Measurements from ENCODE around the gene TRPV3.

DNA sequence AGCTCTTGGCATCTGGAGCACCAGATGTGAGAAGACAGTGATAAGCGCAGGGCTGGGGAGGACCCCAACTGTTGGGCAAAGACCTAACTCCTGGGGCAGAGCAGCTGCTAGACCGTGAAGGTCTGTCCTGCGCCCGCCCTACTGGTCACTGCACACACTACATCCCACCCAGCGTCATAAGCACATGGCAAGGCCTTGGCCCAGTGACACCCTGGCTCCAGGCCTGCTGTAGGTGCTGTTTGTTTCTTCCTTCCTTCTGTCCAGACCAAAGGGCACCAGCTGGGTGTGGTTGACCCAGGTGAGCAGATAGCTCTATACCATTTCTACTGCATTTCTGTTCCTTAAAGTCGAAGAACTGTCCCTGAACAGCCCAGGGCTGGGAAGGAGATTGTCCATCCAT is 6.4 kb downstream of the TRPV3 start:
- TF ChIP-seq, protein P1, sequence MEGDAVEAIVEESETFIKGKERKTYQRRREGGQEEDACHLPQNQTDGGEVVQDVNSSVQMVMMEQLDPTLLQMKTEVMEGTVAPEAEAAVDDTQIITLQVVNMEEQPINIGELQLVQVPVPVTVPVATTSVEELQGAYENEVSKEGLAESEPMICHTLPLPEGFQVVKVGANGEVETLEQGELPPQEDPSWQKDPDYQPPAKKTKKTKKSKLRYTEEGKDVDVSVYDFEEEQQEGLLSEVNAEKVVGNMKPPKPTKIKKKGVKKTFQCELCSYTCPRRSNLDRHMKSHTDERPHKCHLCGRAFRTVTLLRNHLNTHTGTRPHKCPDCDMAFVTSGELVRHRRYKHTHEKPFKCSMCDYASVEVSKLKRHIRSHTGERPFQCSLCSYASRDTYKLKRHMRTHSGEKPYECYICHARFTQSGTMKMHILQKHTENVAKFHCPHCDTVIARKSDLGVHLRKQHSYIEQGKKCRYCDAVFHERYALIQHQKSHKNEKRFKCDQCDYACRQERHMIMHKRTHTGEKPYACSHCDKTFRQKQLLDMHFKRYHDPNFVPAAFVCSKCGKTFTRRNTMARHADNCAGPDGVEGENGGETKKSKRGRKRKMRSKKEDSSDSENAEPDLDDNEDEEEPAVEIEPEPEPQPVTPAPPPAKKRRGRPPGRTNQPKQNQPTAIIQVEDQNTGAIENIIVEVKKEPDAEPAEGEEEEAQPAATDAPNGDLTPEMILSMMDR (IDR thresholded peaks at IDR 0.05 in 8 of 11, conservative IDR thresholded peaks at IDR 0.05 in 3 of 11), result no peak
- no peak for TF ChIP-seq POLR2AphosphoS5 (IDR thresholded peaks at IDR 0.05)
